H1 (cell line): ENCODE data around the gene POLN.

Experiments
- CEBPB ChIP-seq: IDR thresholded peaks from 2 replicates; pipeline ENCODE4 v1.6.1; 2012; ENCODE audit warnings: low read depth, low read length
- CTCF ChIP-seq, 3 experiments: IDR thresholded peaks; 1 replicate in 2 of 3; 2 replicates in 1 of 3; pipeline versions ENCODE4 v1.5.1 to v1.6.1; 2011; ENCODE audit warnings: low read length in 3 of 3, mild to moderate bottlenecking in 3 of 3, inconsistent platforms in 2 of 3, low read depth in 1 of 3, moderate library complexity in 1 of 3; ENCODE audit not compliant: insufficient read depth in 1 of 3; ENCODE audit errors: control extremely low read depth in 1 of 3
- HDAC6 ChIP-seq: IDR thresholded peaks from one replicate; pipeline ENCODE4 v1.7.1; 2012; ENCODE audit warnings: low read depth, mild to moderate bottlenecking, inconsistent platforms, low read length, moderate library complexity
- JUN ChIP-seq: IDR thresholded peaks from 2 replicates; pipeline ENCODE4 v1.6.1; 2011; ENCODE audit warnings: low read depth, mild to moderate bottlenecking, improper control_type of control experiment, low read length
- POLR2A ChIP-seq, 2 experiments: IDR thresholded peaks; 1 replicate in 1 of 2; 2 replicates in 1 of 2; pipeline ENCODE4 v1.6.1; 2011; ENCODE audit warnings: low read depth in 2 of 2, low read length in 2 of 2, mild to moderate bottlenecking in 2 of 2; ENCODE audit errors: control extremely low read depth in 1 of 2
- POU5F1 ChIP-seq: IDR thresholded peaks from 2 replicates; pipeline ENCODE4 v1.6.1; 2011; ENCODE audit warnings: low read depth, mild to moderate bottlenecking, low read length, moderate library complexity
- SIX5 ChIP-seq: IDR thresholded peaks from 2 replicates; pipeline ENCODE4 v1.6.1; 2011; ENCODE audit warnings: mild to moderate bottlenecking, low read depth, low read length

DNA sequence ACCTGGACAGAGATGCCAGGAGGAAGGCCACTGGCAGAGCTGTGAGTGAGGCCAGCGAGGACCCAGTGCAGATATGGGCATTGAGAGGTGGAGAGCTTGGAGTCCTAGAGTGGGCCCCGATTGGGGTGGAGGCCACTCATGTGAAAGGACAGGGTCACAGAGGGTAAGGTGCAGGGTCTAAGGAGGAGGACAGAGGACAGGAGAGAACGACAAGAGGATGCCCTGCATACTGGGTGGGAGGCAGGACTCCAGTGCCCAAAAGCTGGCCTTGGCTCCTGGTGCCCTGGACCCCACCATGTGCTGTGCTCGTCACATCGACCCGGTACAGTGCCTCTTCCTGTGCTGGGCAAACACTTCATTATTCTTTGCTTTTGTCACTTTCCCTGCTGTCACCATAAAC lies 116.1 kb downstream of the POLN start:
- TF ChIP-seq CTCF (IDR thresholded peaks at IDR 0.05; ENCODE audit: control extremely low read depth in 1 of 3, insufficient read depth in 1 of 3, low read depth in 1 of 3, low read length in 3 of 3) (no peak), SIX5 (no peak), POU5F1 (no peak), JUN (no peak), POLR2A (IDR thresholded peaks at IDR 0.05; ENCODE audit: control extremely low read depth in 1 of 2, low read depth in 2 of 2, low read length in 2 of 2) (no peak), HDAC6 (no peak), CEBPB (no peak)
